AG04449 (cell line): ENCODE results near the gene FGF23.

Experiments
- CTCF ChIA-PET: fragments of 350-600 bp; formaldehyde crosslinking; extraction: SDS; loops from one replicate; lab custom pipeline; 2021; ENCODE audit warnings: antibody characterized with exemption; lab: Yijun Ruan, JAX
- POLR2A ChIA-PET: fragments of 400-600, 350-600 bp; formaldehyde crosslinking; extraction: SDS; loops from one replicate; lab custom pipeline; 2020; ENCODE audit warnings: antibody characterized with exemption, inconsistent platforms; lab: Yijun Ruan, JAX
- DNase-seq: peaks from one replicate; pipeline ENCODE4 v3.0.0-alpha.2; 2010; ENCODE audit warnings: low read depth, low spot score
- H3K4me3 ChIP-seq: 2 replicates; pipeline ENCODE4 v1.5.1; 2011; ENCODE audit warnings: low read depth, mild to moderate bottlenecking, control low read depth, low read length
- TF ChIP-seq, protein P1 (sequence below): IDR thresholded peaks from one replicate; pipeline ENCODE4 v1.5.1; 2011; ENCODE audit warnings: mild to moderate bottlenecking, moderate library complexity, low read length, control low read depth, inconsistent platforms; ENCODE audit not compliant: insufficient read depth; ENCODE audit errors: missing control alignments

Gene FGF23

GRCh38 chr12:4320853-4321701 is 58.4 kb downstream of the FGF23 start, which contains the start of gene TIGAR:
TIGAR (plus strand) TSS chr12:4321213; CDS start chr12:4321272, 59 bp downstream.
- peak within 1 kb of the TSS; percentile 93 for H3K4me3 ChIP-seq
- POLR2A ChIA-PET = interaction anchor here (0.6 kb wide), 1 partner anchor 290 kb away, joined by 3 read pairs; no protein-coding TSS in a partner anchor
- DNase-seq = peak; percentile 42
- TF ChIP-seq, protein P1, sequence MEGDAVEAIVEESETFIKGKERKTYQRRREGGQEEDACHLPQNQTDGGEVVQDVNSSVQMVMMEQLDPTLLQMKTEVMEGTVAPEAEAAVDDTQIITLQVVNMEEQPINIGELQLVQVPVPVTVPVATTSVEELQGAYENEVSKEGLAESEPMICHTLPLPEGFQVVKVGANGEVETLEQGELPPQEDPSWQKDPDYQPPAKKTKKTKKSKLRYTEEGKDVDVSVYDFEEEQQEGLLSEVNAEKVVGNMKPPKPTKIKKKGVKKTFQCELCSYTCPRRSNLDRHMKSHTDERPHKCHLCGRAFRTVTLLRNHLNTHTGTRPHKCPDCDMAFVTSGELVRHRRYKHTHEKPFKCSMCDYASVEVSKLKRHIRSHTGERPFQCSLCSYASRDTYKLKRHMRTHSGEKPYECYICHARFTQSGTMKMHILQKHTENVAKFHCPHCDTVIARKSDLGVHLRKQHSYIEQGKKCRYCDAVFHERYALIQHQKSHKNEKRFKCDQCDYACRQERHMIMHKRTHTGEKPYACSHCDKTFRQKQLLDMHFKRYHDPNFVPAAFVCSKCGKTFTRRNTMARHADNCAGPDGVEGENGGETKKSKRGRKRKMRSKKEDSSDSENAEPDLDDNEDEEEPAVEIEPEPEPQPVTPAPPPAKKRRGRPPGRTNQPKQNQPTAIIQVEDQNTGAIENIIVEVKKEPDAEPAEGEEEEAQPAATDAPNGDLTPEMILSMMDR = no peak
- CTCF ChIA-PET = interaction anchor here (1.0 to 2.8 kb wide), 3 partner anchors 10 to 44 kb away, joined by 4 to 14 read pairs (median 5); no protein-coding TSS in a partner anchor

DNA sequence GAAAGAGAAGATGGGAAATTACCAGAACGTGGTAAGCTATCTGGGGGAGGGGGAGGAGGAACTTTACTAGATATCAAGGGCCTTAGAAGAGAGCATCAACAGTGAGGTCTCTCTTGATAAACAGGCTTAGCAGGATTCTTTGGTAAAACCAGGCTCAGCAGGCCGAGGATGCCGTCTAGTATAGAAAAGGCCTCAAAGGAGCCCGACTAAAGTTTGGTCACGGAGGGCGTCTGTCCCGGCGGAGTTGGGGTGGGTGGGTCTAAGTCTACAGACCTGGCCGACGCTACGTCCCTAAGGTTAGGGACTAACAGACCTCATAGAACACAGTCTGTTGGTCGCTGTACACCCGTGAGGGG is 59.0 kb downstream of the FGF23 start:
- H3K4me3 ChIP-seq = peak overlapping the region; percentile 77
- POLR2A ChIA-PET = no interaction called here
- TF ChIP-seq, protein P1 = no peak
- DNase-seq = no peak
- CTCF ChIA-PET = interaction anchor here (2.0 to 2.8 kb wide), 2 partner anchors 13 to 44 kb away, joined by 5 to 14 read pairs; no protein-coding TSS in a partner anchor
